Type B pancreatic cell (in vitro differentiated cells): Measurements from ENCODE around the gene TIGD2. TPM values are rescaled to one million over a fixed set of nuclear protein-coding genes. Genes with fewer than 3 reads are reported as not detected.

Experiments
- DNase-seq: peaks from one replicate; pipeline ENCODE4 v3.0.0; 2021; ENCODE audit warnings: mixed read lengths; ENCODE audit not compliant: unreplicated experiment; ENCODE audit errors: extremely low spot score
- H3K27ac Mint-ChIP-seq: 2 replicates; pipeline ENCODE4 v1.8.0; 2021; ENCODE audit warnings: mild to moderate bottlenecking, mixed read lengths
- H3K27me3 Mint-ChIP-seq: 2 replicates; pipeline ENCODE4 v1.8.0; 2021; ENCODE audit warnings: mixed read lengths
- H3K36me3 Mint-ChIP-seq: 2 replicates; pipeline ENCODE4 v1.8.0; 2021; ENCODE audit warnings: mixed read lengths
- H3K4me1 Mint-ChIP-seq: one replicate; pipeline ENCODE4 v1.8.0; 2021; ENCODE audit warnings: mixed read lengths; ENCODE audit not compliant: unreplicated experiment
- H3K4me3 Mint-ChIP-seq: 2 replicates; pipeline ENCODE4 v1.8.0; 2021; ENCODE audit warnings: mild to moderate bottlenecking, mixed read lengths
- H3K9me3 Mint-ChIP-seq: 2 replicates; pipeline ENCODE4 v1.8.0; 2021; ENCODE audit warnings: mixed read lengths
- CTCF ChIP-seq: fragments of 200-600 bp; sonication (generic); conservative IDR thresholded peaks from 2 replicates; pipeline ENCODE4 v1.5.0; 2021; ENCODE audit warnings: antibody characterized with exemption, mild to moderate bottlenecking
- long read RNA-seq: library from polyadenylated mRNA; unstranded; transcript quantifications from one replicate; pipeline ENCODE4 v2.0.0, GENCODE V29; 2020
- total RNA-seq: library from RNA; stranded (reverse); gene quantifications from 2 replicates; pipeline ENCODE4 v1.2.1, GENCODE V29; 2021; ENCODE audit warnings: low replicate concordance

The TIGD2 gene
- total RNA-seq: 13.2 and 15.5 TPM in 2 replicates
- long read RNA-seq, transcript TIGD2-202 (2 exons, 3,217 nt): major isoform, 27 of 28 reads
- long read RNA-seq, partial matches to known transcripts: 0 of 28 reads
- long read RNA-seq, other reads (novel, unspliced or antisense): 0 of 28 reads

- peak within 1 kb of the TSS; percentile 94 for H3K4me3 Mint-ChIP-seq
- H3K27me3 Mint-ChIP-seq: peaks cover 24% of the 10 kb centered on the region
- H3K9me3 Mint-ChIP-seq: peaks cover 14% of the 10 kb centered on the region
- peaks cover 18% of the 10 kb centered on the region for H3K4me1 Mint-ChIP-seq
- H3K27ac Mint-ChIP-seq: peak within 1 kb of the TSS; percentile 97
- DNase-seq: peak; percentile 87
- TF ChIP-seq CTCF: peak; percentile 96
- H3K36me3 Mint-ChIP-seq: peaks cover 31% of the 10 kb centered on the region
Measured at GRCh38 chr4:89110986-89111832, at the start of gene TIGD2. Gene TIGD2 (plus strand): TSS chr4:89111533. CDS start chr4:89112975, 1,442 bp downstream.

- no peaks in the 10 kb centered on the region for H3K36me3 Mint-ChIP-seq
- H3K9me3 Mint-ChIP-seq: no peaks in the 10 kb centered on the region
- no peaks in the 10 kb centered on the region for H3K4me1 Mint-ChIP-seq
- no peaks in the 10 kb centered on the region for H3K27me3 Mint-ChIP-seq
- TF ChIP-seq CTCF: no peak
- H3K27ac Mint-ChIP-seq: no peak overlapping the region
- no peak for DNase-seq
- H3K4me3 Mint-ChIP-seq: no peak overlapping the region
Measured at GRCh38 chr4:89064848-89065247, 46.5 kb upstream of the TIGD2 start.

GRCh38 chr4:89067417-89067816, 43.9 kb upstream of the TIGD2 start:
- Mint-ChIP-seq H3K4me1 (no peaks in the 10 kb centered on the region), H3K27me3 (no peaks in the 10 kb centered on the region), H3K9me3 (no peaks in the 10 kb centered on the region), H3K36me3 (no peaks in the 10 kb centered on the region), H3K4me3 (no peak overlapping the region), H3K27ac (no peak overlapping the region)
- no peak for TF ChIP-seq CTCF
- DNase-seq: no peak

GRCh38 chr4:89069481-89069880, 41.9 kb upstream of the TIGD2 start:
- Mint-ChIP-seq H3K4me1 (no peaks in the 10 kb centered on the region), H3K36me3 (no peaks in the 10 kb centered on the region), H3K9me3 (no peaks in the 10 kb centered on the region), H3K4me3 (no peak overlapping the region), H3K27me3 (no peaks in the 10 kb centered on the region), H3K27ac (no peak overlapping the region)
- no peak for TF ChIP-seq CTCF
- DNase-seq: no peak

DNA sequence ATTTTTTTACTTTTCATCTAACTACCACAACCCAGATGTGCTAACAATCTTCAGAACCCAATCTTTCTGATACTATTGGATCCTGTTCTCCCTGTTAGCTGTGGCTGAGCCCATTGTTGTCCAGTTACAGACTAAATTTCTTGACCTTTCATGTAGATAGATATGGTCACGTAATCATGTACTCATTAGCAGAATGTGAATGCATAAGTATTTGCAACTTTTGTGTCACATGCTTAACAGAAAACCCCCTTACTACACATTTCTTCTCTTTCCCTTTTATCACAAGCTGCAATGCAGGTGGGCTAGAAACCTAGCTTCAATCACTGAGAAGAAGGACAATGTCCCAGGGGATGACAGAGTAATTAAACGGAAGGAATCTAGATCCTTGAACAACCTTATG, 41.3 kb upstream of the TIGD2 start:
- no peak for TF ChIP-seq CTCF
- no peaks in the 10 kb centered on the region for H3K4me1 Mint-ChIP-seq
- no peaks in the 10 kb centered on the region for H3K36me3 Mint-ChIP-seq
- no peak overlapping the region for H3K4me3 Mint-ChIP-seq
- H3K9me3 Mint-ChIP-seq: no peaks in the 10 kb centered on the region
- H3K27ac Mint-ChIP-seq: no peak overlapping the region
- no peaks in the 10 kb centered on the region for H3K27me3 Mint-ChIP-seq
- DNase-seq: no peak
